Measurements from ENCODE around the gene PDE5A. TPM values are rescaled to one million over a fixed set of nuclear protein-coding genes. Genes with fewer than 3 reads are reported as not detected.

The PDE5A gene
- total RNA-seq, 4 donors from 2014 or later = 5.7 to 12.2 (median 11.8) TPM

- TF ChIP-seq POLR2A (IDR thresholded peaks at IDR 0.05) = no peak
- TF ChIP-seq CTCF (IDR thresholded peaks at IDR 0.05) = no peak
- intact Hi-C loops (cut with DNase I; ENCODE audit: low total_unique reads) = no loop called here
- no peak for DNase-seq (ENCODE audit: low spot score in 2 of 2)
- H3K4me3 ChIP-seq (ENCODE audit: low read depth, poor library complexity, severe bottlenecking) = no peak overlapping the region
Measured at GRCh38 chr4:119589165-119589564, 39.4 kb downstream of the PDE5A start.

GRCh38 chr4:119587796-119588195 lies 40.8 kb downstream of the PDE5A start:
- WGBS, 2 donors = 76 to 82% methylated on average over 3 of the region's 3 CpGs
- DNase-seq (ENCODE audit: low spot score in 2 of 2) = no peak
- TF ChIP-seq CTCF (IDR thresholded peaks at IDR 0.05) = no peak
- intact Hi-C loops (cut with DNase I; ENCODE audit: low total_unique reads) = no loop called here
- H3K4me3 ChIP-seq (ENCODE audit: low read depth, poor library complexity, severe bottlenecking) = no peak overlapping the region

- WGBS, 2 donors = 95 to 96% methylated on average over 6 of the region's 6 CpGs
- intact Hi-C loops (cut with DNase I; ENCODE audit: low total_unique reads) = no loop called here
- no peak overlapping the region for H3K4me3 ChIP-seq (ENCODE audit: low read depth, poor library complexity, severe bottlenecking)
- TF ChIP-seq POLR2A (IDR thresholded peaks at IDR 0.05) = no peak
- TF ChIP-seq CTCF (IDR thresholded peaks at IDR 0.05) = no peak
- DNase-seq (ENCODE audit: low spot score in 2 of 2) = no peak
Measured at GRCh38 chr4:119585771-119586170, 42.8 kb downstream of the PDE5A start.

- intact Hi-C loops (cut with DNase I; ENCODE audit: low total_unique reads) = no loop called here
- WGBS, 2 donors = 80 to 83% methylated on average over 3 of the region's 3 CpGs
- no peak overlapping the region for H3K4me3 ChIP-seq (ENCODE audit: low read depth, poor library complexity, severe bottlenecking)
- no peak for DNase-seq (ENCODE audit: low spot score in 2 of 2)
- TF ChIP-seq POLR2A (IDR thresholded peaks at IDR 0.05) = no peak
- no peak for TF ChIP-seq CTCF (IDR thresholded peaks at IDR 0.05)
Measured at GRCh38 chr4:119581190-119581873, 47.3 kb downstream of the PDE5A start.

- no peak for TF ChIP-seq POLR2A (IDR thresholded peaks at IDR 0.05)
- intact Hi-C loops (cut with DNase I; ENCODE audit: low total_unique reads) = no loop called here
- WGBS, 2 donors = 68 to 82% methylated on average over 3 of the region's 3 CpGs
- no peak overlapping the region for H3K4me3 ChIP-seq (ENCODE audit: low read depth, poor library complexity, severe bottlenecking)
- DNase-seq (ENCODE audit: low spot score in 2 of 2) = no peak
Measured at GRCh38 chr4:119580293-119580692, 48.3 kb downstream of the PDE5A start.

- 63 to 73% methylated on average over 5 of the region's 5 CpGs for WGBS, 2 donors
- DNase-seq (ENCODE audit: low spot score in 2 of 2) = no peak
- no peak overlapping the region for H3K4me3 ChIP-seq (ENCODE audit: low read depth, poor library complexity, severe bottlenecking)
- TF ChIP-seq CTCF (IDR thresholded peaks at IDR 0.05) (no peak), POLR2A (IDR thresholded peaks at IDR 0.05) (no peak)
- intact Hi-C loops (cut with DNase I; ENCODE audit: low total_unique reads) = no loop called here
Measured at GRCh38 chr4:119579823-119580222, 48.8 kb downstream of the PDE5A start.

Measured in lower leg skin (tissue), 4 donors.